HepG2 (cell line): Measurements from ENCODE around the gene NOL4L. TPM values are rescaled to one million over a fixed set of nuclear protein-coding genes. Genes with fewer than 3 reads are reported as not detected.

Experiments
- DNMT1 ChIP-seq: sonication (generic); formaldehyde crosslinking; IDR thresholded peaks from 2 replicates; pipeline ENCODE4 v1.5.1; 2020; ENCODE audit warnings: mild to moderate bottlenecking, missing genetic modification reagents
- FOXC1 ChIP-seq: sonication (generic); formaldehyde crosslinking; IDR thresholded peaks from 2 replicates; pipeline ENCODE4 v1.8.0; 2022; ENCODE audit warnings: mild to moderate bottlenecking, missing genetic modification reagents, borderline replicate concordance
- FOXK2 ChIP-seq: fragments of 450-650 bp; IDR thresholded peaks from 2 replicates; pipeline ENCODE4 v1.6.1; 2016
- GMEB2 ChIP-seq: IDR thresholded peaks from 2 replicates; pipeline ENCODE4 v1.6.1; 2016; ENCODE audit warnings: missing biosample characterization, missing genetic modification reagents, low read depth
- KLF12 ChIP-seq: sonication (generic); formaldehyde crosslinking; IDR thresholded peaks from 2 replicates; pipeline ENCODE4 v1.4.0; 2020; ENCODE audit warnings: missing genetic modification reagents, borderline replicate concordance
- LCORL ChIP-seq, 2 experiments: fragments of 450-650 bp in 1 of 2; sonication (generic) in 1 of 2; formaldehyde crosslinking in 1 of 2; IDR thresholded peaks; 2 replicates each; pipeline versions ENCODE4 v1.5.0 to v1.6.1; 2017 to 2020; ENCODE audit warnings: antibody characterized with exemption in 1 of 2, missing genetic modification reagents in 1 of 2
- NR2F6 ChIP-seq, 2 experiments: IDR thresholded peaks; 2 replicates each; pipeline ENCODE4 v1.6.1; 2016; ENCODE audit warnings: antibody characterized with exemption in 1 of 2, mild to moderate bottlenecking in 1 of 2
- PHB2 ChIP-seq: fragments of 450-650 bp; IDR thresholded peaks from 2 replicates; pipeline ENCODE4 v1.6.1; 2018; ENCODE audit not compliant: partially characterized antibody
- RFX3 ChIP-seq: IDR thresholded peaks from 2 replicates; pipeline ENCODE4 v1.6.1; 2016; ENCODE audit warnings: missing biosample characterization, missing genetic modification reagents
- RFX5 ChIP-seq: IDR thresholded peaks from 2 replicates; pipeline ENCODE4 v1.6.1; 2011; ENCODE audit warnings: low read depth, low read length, improper control_type of control experiment
- SAFB2 ChIP-seq: sonication (generic); formaldehyde crosslinking; IDR thresholded peaks from 2 replicates; pipeline ENCODE4 v1.5.1; 2020; ENCODE audit warnings: missing genetic modification reagents, low read depth, mild to moderate bottlenecking, borderline replicate concordance
- ZBTB46 ChIP-seq: sonication (generic); formaldehyde crosslinking; IDR thresholded peaks from 2 replicates; pipeline ENCODE4 v1.4.0; 2020; ENCODE audit warnings: mild to moderate bottlenecking, missing genetic modification reagents, borderline replicate concordance
- ZBTB49 ChIP-seq: sonication (generic); formaldehyde crosslinking; IDR thresholded peaks from 2 replicates; pipeline ENCODE4 v1.4.0; 2020; ENCODE audit warnings: missing genetic modification reagents, borderline replicate concordance
- ZFP90 ChIP-seq: sonication (generic); formaldehyde crosslinking; IDR thresholded peaks from 2 replicates; pipeline ENCODE4 v1.8.0; 2022; ENCODE audit warnings: missing genetic modification reagents, mild to moderate bottlenecking, inconsistent platforms, borderline replicate concordance
- ZKSCAN8 ChIP-seq: IDR thresholded peaks from 2 replicates; pipeline ENCODE4 v1.6.1; 2016; ENCODE audit warnings: borderline replicate concordance, missing genetic modification reagents, missing compliant biosample characterization
- ZMAT3 ChIP-seq: sonication (generic); formaldehyde crosslinking; conservative IDR thresholded peaks from 2 replicates; pipeline ENCODE4 v1.7.0; 2021; ENCODE audit warnings: missing genetic modification reagents
- ZNF10 ChIP-seq: sonication (generic); formaldehyde crosslinking; IDR thresholded peaks from 2 replicates; pipeline ENCODE4 v1.4.0; 2020; ENCODE audit warnings: mild to moderate bottlenecking, low read depth, missing genetic modification reagents, borderline replicate concordance
- ZNF263 ChIP-seq: sonication (generic); formaldehyde crosslinking; IDR thresholded peaks from 2 replicates; pipeline ENCODE4 v1.4.0; 2020; ENCODE audit warnings: missing genetic modification reagents
- ZNF605 ChIP-seq: sonication (generic); formaldehyde crosslinking; IDR thresholded peaks from 2 replicates; pipeline ENCODE4 v1.8.0; 2022; ENCODE audit warnings: mild to moderate bottlenecking, missing genetic modification reagents
- ZNF614 ChIP-seq: IDR thresholded peaks from 2 replicates; pipeline ENCODE4 v1.6.1; 2018; ENCODE audit warnings: missing biosample characterization, missing genetic modification reagents, inconsistent platforms, borderline replicate concordance
- ZNF841 ChIP-seq: sonication (generic); formaldehyde crosslinking; IDR thresholded peaks from 2 replicates; pipeline ENCODE4 v1.8.1; 2023; ENCODE audit warnings: missing genetic modification reagents, borderline replicate concordance
- polyA plus RNA-seq, 8 experiments: library from polyadenylated mRNA; depleted of rRNA in 3 of 8; stranded (reverse) in 7 of 8; unstranded in 1 of 8; fragments of >200 nt; fragmentation: Illumina TruSeq in 4 of 8; extraction: Trizol in 4 of 8; gene quantifications; 2 replicates each; pipeline versions ENCODE4 v1.2.1 to v1.2.3, GENCODE V29; 2011 to 2016; ENCODE audit warnings: low read depth in 4 of 8, missing spikeins in 1 of 8, mixed read lengths in 1 of 8; ENCODE audit not compliant: insufficient read depth in 1 of 8
- total RNA-seq, 5 experiments: library from RNA; depleted of rRNA; stranded (reverse); fragments of >200 nt; fragmentation: Illumina TruSeq; extraction: Trizol; gene quantifications; 2 replicates each; pipeline ENCODE4 v1.2.3, GENCODE V29; 2016; ENCODE audit warnings: low read depth in 1 of 5

Gene NOL4L
- total and polyA plus RNA-seq, 2 of the 13 experiments (the other 11 are each of a cell fraction or from before 2014, with no cell fraction given) = 16.6 to 35.4 TPM

- TF ChIP-seq ZBTB46 (no peak; the same call in none of the 2 replicates), ZMAT3 (CRISPR knock-in tag) (peak; percentile 79; the same call in 1 of the 2 replicates), ZNF614 (CRISPR knock-in tag) (no peak; the same call in 1 of the 2 replicates), PHB2 (no peak), FOXK2 (no peak; the same call in 1 of the 2 replicates), LCORL (IDR thresholded peaks at IDR 0.05) (no peak), LCORL (CRISPR knock-in tag; IDR thresholded peaks at IDR 0.05) (peak; percentile 100), FOXC1 (peak; percentile 86), ZNF263 (CRISPR knock-in tag) (peak; percentile 78), ZFP90 (CRISPR knock-in tag) (no peak; the same call in 1 of the 2 replicates), SAFB2 (CRISPR knock-in tag) (peak; percentile 51; the same call in 1 of the 2 replicates), DNMT1 (peak; percentile 17; the same call in 1 of the 2 replicates), GMEB2 (CRISPR knock-in tag) (no peak), ZNF605 (CRISPR knock-in tag) (peak; percentile 97), NR2F6 (IDR thresholded peaks at IDR 0.05) (peak; percentile 73), NR2F6 (CRISPR knock-in tag; IDR thresholded peaks at IDR 0.05) (peak; percentile 89), ZKSCAN8 (CRISPR knock-in tag) (peak; percentile 53; the same call in 1 of the 2 replicates), KLF12 (CRISPR knock-in tag) (no peak), RFX5 (peak; percentile 3; the same call in 1 of the 2 replicates), RFX3 (CRISPR knock-in tag) (no peak), ZNF10 (CRISPR knock-in tag) (no peak), ZNF841 (no peak), ZBTB49 (CRISPR knock-in tag) (no peak)
Measured at GRCh38 chr20:32465092-32465900, 119.8 kb downstream of the NOL4L start (continued).
